Cerebellar nuclear complex (tissue), 1 donor: ENCODE results near the gene WDR18.
"Not testable (repeated sequence)": the region's sequence is repeated elsewhere in the genome, so short reads cannot be mapped to it uniquely, and the experiment has no call there.

Experiments used
- DNase-seq, 2 experiments: peaks; one replicate each; lab custom pipeline; 2025; lab: John Stamatoyannopoulos, UW

The WDR18 gene

GRCh38 chr19:1019980-1020867 is 36.1 kb downstream of the WDR18 start:
- DNase-seq = no peak

DNA sequence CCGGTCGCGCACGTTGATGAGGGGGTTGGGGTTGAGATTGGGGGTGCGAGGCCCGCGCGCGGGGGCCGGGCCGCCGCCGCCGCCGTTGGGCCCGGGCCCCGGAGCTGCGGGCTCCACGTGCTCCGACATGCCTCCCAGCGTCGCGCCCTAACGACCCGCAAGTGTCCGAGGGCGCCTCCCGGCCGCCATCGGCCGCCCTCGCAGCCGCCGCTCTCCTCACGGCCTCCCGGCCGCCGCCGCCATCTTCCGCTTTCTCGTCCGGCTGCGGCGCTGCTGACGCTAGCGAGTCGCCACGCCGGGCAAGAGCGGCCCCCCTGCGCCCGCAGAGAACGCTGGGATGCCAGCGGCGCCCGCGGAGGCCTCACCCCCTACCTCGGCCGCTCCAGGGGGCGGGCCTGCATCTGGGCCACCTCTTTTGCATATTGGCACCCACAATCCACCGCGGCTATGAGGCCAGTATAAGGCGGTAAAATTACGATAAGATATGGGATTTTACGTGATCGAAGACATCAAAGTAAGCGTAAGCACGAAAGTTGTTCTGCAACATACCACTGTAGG is 36.8 kb downstream of the WDR18 start, which contains the start of gene TMEM259:
TSS of gene TMEM259 (minus strand) at position 256 of the 558 bp plus-strand sequence. CDS start at position 129, 127 bp downstream.
- DNase-seq = peak; percentile 45 to 82

- not testable (repeated sequence) for DNase-seq
These were observed 39.7 kb downstream of the WDR18 start for GRCh38 chr19:1023883-1024188.

GRCh38 chr19:1025080-1025479 is 40.9 kb downstream of the WDR18 start:
- DNase-seq = not testable (repeated sequence)

DNA sequence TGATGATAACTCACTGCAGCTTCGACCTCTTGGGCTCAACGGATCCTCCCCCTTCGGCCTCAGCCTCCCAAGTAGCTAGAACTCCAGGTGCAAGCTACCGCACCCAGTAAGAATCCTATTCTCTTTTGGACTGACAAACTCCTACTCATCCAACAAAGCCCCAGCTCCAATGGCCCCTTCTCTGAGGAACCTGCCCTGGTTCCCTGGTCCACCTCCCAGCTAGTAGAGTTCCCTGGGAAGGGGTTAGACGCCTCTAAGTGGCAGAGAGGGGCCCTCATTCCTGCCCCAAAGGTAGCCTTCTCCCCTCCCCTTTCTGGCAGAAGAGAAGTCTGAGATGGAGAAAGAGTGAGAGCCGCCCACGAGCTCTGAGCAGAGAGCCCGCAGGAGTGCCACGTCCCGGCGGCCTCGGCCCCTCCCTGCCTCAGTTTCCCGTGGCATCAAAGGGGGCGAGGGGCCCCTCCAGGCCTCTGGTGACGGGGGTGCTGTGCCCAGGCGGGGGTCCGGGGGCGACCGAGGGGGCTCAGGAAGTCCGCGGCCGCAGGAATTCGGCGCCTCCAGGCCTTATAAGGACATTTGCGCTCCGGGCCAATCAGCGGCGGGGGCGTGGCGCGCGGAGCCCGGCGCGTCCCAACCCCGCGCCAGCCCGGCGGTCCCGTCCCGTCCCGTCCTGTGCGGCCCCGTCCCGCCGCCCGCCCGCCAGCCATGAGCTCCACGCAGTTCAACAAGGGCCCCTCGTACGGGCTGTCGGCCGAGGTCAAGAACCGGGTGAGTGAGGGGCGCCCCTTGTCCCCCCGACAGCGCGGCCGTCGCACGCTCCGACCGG is 42.0 kb downstream of the WDR18 start, which contains the start of gene CNN2:
TSS of gene CNN2 (plus strand) at position 649 of the 823 bp plus-strand sequence. CDS start at position 703, 54 bp downstream.
- DNase-seq = no peak

GRCh38 chr19:1026783-1027649 is 42.9 kb downstream of the WDR18 start:
- DNase-seq = no peak

GRCh38 chr19:1027650-1028061 is 43.5 kb downstream of the WDR18 start:
- no peak for DNase-seq

GRCh38 chr19:1028062-1028926 is 44.1 kb downstream of the WDR18 start:
- no peak for DNase-seq

GRCh38 chr19:1032264-1032867 is 48.2 kb downstream of the WDR18 start:
- DNase-seq = no peak

GRCh38 chr19:1035998-1036621 is 52.0 kb downstream of the WDR18 start:
- DNase-seq = no peak

GRCh38 chr19:1037621-1038064 is 53.5 kb downstream of the WDR18 start:
- DNase-seq = no peak

- no peak for DNase-seq
These were observed 55.0 kb downstream of the WDR18 start for GRCh38 chr19:1038978-1039645.

DNA sequence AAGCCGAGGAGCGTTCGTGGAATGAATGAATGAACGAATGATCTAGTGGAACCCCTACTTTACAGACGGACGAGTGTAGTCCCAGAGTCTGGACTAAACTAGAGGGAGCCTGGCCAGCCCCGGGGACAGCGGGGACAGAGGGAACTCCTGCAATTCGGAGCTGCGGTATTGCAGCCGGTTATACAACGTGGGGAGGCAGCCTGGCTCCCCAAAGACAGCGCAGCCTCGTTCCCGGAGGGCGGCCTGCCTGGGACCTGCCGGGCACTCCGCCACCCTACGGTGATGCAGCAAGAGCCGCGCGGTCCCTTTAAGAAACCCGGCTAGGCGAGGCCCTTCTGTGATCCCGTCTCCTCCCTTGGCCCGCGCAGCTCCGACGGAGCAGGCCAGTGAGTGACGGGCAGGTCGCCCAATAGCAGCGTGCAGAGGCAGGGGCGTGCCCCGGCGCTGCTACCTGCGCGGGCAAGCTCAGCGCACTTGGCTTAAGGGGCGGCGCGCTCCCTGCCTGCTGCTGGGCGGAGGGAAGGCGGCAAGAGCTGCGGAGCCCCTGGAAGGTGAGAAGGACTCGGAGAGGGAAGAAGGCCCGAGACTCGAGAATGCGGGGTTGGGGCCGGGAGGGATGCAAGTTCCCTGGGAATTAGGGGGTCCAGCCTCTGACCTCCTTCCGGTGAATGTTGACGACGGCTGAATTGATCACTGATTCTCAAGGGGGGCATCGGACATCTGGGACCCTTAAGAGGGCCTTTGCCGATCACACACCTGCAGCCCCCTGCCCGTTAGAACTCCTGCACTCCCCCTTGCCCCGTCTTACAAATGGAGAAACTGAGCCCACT is 55.7 kb downstream of the WDR18 start, which contains the start of gene ABCA7:
TSS of gene ABCA7 (plus strand) at position 462 of the 830 bp plus-strand sequence. CDS start 1,255 bp downstream, outside the sequence.
- DNase-seq = peak; percentile 64 to 93

GRCh38 chr19:1040476-1041271 is 56.5 kb downstream of the WDR18 start:
- peak; percentile 18 to 75 for DNase-seq

DNA sequence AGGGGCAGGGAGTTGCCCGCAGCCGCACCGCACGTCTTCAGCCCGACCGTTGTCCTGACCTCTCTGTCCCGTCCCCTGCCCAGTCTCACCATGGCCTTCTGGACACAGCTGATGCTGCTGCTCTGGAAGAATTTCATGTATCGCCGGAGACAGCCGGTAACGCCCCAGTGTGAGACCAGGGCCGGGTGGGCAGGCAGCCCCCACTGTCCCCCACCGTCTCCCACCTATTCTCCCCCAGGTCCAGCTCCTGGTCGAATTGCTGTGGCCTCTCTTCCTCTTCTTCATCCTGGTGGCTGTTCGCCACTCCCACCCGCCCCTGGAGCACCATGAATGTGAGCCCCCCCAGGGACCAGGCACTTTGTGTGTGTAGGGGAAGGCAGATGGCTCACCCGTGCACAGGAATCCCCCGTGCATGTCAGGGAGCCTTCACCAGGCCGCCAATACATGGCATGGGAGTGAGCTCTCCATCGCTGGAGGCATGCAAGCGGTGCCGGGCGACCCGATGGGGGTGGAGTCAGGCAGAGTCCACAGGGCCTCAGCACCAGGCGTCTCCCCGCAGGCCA is 57.2 kb downstream of the WDR18 start:
- no peak for DNase-seq

- DNase-seq = no peak
These were observed 57.9 kb downstream of the WDR18 start for GRCh38 chr19:1041835-1042685.
